LNCAP (cell line): ENCODE data around the gene PRSS2.

Experiments used
- TF ChIP-seq, protein P1 (sequence below): fragments of 450-650 bp; IDR thresholded peaks from 2 replicates; pipeline ENCODE4 v1.5.1; 2017; ENCODE audit warnings: mild to moderate bottlenecking

PRSS2 gene

DNA sequence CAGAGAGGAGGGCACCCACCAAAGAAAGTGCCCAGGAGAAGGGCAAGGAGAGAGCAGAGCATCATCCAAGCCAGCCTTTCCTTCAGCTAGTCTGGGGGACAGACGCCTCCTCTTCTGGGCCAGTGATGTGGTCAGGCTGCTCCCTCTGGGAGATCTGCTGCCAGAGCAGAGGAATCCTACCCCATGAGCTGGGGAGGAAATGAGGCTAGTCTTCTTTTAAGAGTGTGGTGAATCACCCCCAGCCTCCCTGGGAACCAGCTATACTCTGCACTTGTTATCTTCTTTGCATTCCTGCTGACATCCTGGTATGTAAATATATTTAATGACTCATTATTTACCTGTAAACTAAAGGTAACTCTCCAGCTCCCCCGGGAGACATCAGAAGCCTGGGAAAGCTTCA is 42.5 kb downstream of the PRSS2 start:
- TF ChIP-seq, protein P1, sequence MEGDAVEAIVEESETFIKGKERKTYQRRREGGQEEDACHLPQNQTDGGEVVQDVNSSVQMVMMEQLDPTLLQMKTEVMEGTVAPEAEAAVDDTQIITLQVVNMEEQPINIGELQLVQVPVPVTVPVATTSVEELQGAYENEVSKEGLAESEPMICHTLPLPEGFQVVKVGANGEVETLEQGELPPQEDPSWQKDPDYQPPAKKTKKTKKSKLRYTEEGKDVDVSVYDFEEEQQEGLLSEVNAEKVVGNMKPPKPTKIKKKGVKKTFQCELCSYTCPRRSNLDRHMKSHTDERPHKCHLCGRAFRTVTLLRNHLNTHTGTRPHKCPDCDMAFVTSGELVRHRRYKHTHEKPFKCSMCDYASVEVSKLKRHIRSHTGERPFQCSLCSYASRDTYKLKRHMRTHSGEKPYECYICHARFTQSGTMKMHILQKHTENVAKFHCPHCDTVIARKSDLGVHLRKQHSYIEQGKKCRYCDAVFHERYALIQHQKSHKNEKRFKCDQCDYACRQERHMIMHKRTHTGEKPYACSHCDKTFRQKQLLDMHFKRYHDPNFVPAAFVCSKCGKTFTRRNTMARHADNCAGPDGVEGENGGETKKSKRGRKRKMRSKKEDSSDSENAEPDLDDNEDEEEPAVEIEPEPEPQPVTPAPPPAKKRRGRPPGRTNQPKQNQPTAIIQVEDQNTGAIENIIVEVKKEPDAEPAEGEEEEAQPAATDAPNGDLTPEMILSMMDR: no peak

DNA sequence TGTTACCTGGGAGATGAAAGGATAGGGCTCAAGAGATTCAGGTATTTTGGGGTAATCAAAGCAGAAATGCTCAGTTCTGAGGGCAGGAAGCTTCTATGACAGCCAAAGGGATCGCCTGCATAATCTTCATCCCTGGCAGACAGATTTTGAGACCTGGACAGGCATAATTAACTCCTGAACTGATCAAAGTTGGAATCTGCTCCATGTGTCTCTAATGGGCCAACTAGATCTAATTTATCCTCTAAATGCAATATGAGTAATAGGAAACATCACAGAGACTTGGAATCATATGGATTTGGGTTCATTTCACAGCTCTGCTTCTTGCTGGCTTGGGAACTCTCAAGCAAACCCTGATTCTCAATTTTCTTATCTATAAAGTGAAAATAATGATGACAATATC is 42.9 kb downstream of the PRSS2 start:
- TF ChIP-seq, protein P1: no peak

DNA sequence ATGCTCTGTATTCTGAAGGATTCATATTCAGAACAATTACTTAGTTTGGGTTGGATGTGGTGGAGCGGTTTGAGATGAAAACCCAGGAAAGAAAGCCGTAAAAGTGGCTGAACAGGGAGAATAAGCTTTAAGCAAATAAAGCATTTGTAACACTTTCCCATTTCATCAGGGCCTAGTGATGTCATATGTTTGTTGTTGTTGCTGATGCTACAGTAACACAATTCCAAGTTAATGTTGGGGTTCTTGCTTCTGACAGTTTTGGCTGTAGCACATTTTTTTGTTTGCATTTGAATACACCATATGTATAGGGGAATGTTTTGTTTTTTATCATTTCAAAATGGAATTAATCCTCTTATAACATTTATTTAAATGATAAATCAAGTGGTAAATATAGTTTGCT is 43.7 kb downstream of the PRSS2 start:
- TF ChIP-seq, protein P1: no peak

DNA sequence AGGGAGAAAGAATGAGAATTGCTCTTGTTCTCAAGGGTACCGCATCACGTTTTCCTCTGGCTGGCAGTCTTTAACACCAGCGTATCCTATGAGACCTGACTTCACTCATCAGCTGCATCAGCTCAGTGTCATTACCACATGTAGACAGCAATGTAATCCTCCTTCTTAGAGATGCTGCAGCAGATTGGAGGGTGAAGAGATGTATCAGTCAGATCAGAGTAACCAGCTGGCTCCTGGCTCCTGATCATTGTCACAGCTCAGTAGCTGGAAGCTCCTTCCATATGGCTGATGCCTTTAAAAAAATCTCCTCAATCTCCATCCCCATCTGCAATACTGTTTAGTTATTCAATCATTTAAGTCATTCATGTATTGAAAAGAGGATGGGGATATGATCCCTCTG is 44.4 kb downstream of the PRSS2 start:
- TF ChIP-seq, protein P1: no peak

DNA sequence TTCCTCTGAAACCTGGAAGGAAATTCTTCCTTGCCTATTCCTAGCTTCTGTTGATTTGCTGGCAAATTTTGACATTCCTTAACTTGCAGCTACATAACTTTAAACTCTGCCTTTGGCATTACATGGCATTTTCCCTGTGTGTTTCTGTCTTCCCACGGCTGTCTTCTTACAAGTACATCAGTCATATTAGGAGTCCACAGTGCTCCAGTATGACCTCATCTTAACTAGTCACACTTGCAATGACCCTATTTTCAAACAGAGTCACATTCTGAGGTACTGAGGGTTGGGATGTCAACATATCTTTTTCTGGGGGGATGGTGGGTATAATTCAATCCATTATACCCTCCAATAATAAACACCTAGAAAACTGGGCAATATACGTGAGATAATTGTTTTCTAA is 46.7 kb downstream of the PRSS2 start:
- TF ChIP-seq, protein P1: no peak

DNA sequence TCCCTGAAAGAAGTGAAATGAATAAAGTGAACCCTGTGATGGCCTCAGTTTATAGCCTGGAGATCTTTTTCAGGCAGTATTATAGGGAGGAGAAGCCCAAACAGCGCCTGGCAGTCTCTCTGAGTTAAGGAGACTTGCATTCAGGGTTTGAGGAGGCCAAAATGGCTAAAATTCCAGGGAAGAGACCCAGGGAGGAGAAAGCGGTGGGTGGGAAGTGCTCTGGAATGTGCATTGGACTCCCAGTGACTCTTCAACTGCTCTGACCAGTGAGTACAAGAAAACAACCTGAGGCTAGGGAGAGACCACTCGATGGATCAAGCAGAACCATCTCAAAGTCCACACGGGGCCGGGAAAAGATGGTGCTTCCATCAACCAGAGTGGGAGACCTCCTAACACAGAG is 48.8 kb downstream of the PRSS2 start:
- TF ChIP-seq, protein P1: no peak

DNA sequence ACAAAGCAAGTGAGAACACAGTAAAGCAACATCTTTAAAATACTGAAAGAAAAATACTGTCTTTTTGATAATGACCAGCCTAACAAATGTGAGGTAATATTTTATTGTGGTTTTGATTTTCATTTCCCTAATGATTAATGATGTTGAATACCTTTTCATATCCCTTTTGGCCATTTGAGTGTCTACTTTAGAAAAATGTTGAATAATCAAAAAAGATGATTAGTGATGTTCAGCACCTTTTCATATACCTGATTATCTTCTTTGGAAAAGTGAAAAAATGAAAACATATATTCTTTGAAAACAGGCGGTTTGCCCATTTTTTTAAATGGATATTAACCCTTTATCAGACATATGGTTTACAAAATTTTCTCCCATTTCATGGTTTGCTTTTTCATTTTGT is 51.9 kb downstream of the PRSS2 start:
- TF ChIP-seq, protein P1: no peak
